Fibroblast of lung (primary cell): ENCODE measurements around the gene CDK2AP2. TPM values are rescaled to one million over a fixed set of nuclear protein-coding genes. Genes with fewer than 3 reads are reported as not detected.

Experiments
- DNase-seq, 2 donors: peaks; one replicate each; pipeline versions ENCODE4 v3.0.0 to v3.0.0-alpha.2; 2010; ENCODE audit warnings: low read depth in 2 of 2
- H2AFZ ChIP-seq: 2 replicates; pipeline ENCODE4 v1.5.1; 2012; ENCODE audit warnings: low read length, control low read depth, inconsistent platforms
- H3K27ac ChIP-seq: 2 replicates; pipeline ENCODE4 v1.5.1; 2011; ENCODE audit warnings: low read length, control low read depth; ENCODE audit not compliant: insufficient read depth
- H3K27me3 ChIP-seq: 2 replicates; pipeline ENCODE4 v1.5.1; 2011; ENCODE audit warnings: mild to moderate bottlenecking, low read length; ENCODE audit not compliant: control insufficient read depth, insufficient read depth
- H3K36me3 ChIP-seq: 2 replicates; pipeline ENCODE4 v1.5.1; 2011; ENCODE audit warnings: low read length; ENCODE audit not compliant: control insufficient read depth, insufficient read depth
- H3K4me1 ChIP-seq: 2 replicates; pipeline ENCODE4 v1.5.1; 2011; ENCODE audit warnings: low read length; ENCODE audit not compliant: control insufficient read depth, insufficient read depth; ENCODE audit errors: extremely low read depth
- H3K4me2 ChIP-seq: 2 replicates; pipeline ENCODE4 v1.5.1; 2011; ENCODE audit warnings: low read length, control low read depth; ENCODE audit not compliant: insufficient read depth; ENCODE audit errors: extremely low read depth
- H3K4me3 ChIP-seq, 4 experiments: fragments of 200-600 bp in 1 of 4; sonication (generic) in 1 of 4; replicated peaks in 1 of 4; 2 replicates each; pipeline ENCODE4 v1.5.1; 2011 to 2016; ENCODE audit warnings: low read length in 4 of 4, low read depth in 3 of 4, mild to moderate bottlenecking in 3 of 4, control low read depth in 2 of 4, inconsistent platforms in 1 of 4, mixed read lengths in 1 of 4; ENCODE audit not compliant: insufficient read depth in 1 of 4; ENCODE audit errors: control extremely low read depth in 1 of 4
- H3K79me2 ChIP-seq: 2 replicates; pipeline ENCODE4 v1.5.1; 2012; ENCODE audit warnings: mild to moderate bottlenecking, low read length, inconsistent platforms; ENCODE audit not compliant: control insufficient read depth, insufficient read depth
- H3K9ac ChIP-seq: 2 replicates; pipeline ENCODE4 v1.5.1; 2011; ENCODE audit warnings: mild to moderate bottlenecking, low read length, control low read depth; ENCODE audit not compliant: insufficient read depth
- H3K9me3 ChIP-seq: 2 replicates; pipeline ENCODE4 v1.5.1; 2012; ENCODE audit warnings: low read depth, low read length; ENCODE audit not compliant: control insufficient read depth, insufficient read depth
- H4K20me1 ChIP-seq: 2 replicates; pipeline ENCODE4 v1.5.1; 2011; ENCODE audit warnings: low read length; ENCODE audit not compliant: control insufficient read depth, insufficient read depth; ENCODE audit errors: extremely low read depth
- CTCF ChIP-seq, 2 donors: IDR thresholded peaks in 1 of 2; conservative IDR thresholded peaks in 1 of 2; 1 replicate in 1 of 2; 2 replicates in 1 of 2; pipeline ENCODE4 v1.5.1; 2011 to 2012; ENCODE audit warnings: low read length in 2 of 2, control low read depth in 1 of 2, inconsistent platforms in 1 of 2, low read depth in 1 of 2, mild to moderate bottlenecking in 1 of 2
- EZH2 ChIP-seq: IDR thresholded peaks from 2 replicates; pipeline ENCODE4 v1.5.1; 2012; ENCODE audit warnings: low read length, control low read depth, mild to moderate bottlenecking; ENCODE audit errors: missing control alignments
- polyA plus RNA-seq, 2 donors: library from polyadenylated mRNA; depleted of rRNA in 1 of 2; stranded (reverse) in 1 of 2; unstranded in 1 of 2; fragments of >200 nt; gene quantifications; 2 replicates each; pipeline ENCODE4 v1.2.1, GENCODE V29; 2011 to 2012; ENCODE audit warnings: missing spikeins in 1 of 2
- total RNA-seq: library from RNA; depleted of rRNA; stranded (reverse); fragments of >200 nt; gene quantifications from 2 replicates; pipeline ENCODE4 v1.2.1, GENCODE V29; 2014

The CDK2AP2 gene
- total and polyA plus RNA-seq, 2 donors (not counting 1 experiment from before 2014, with no cell fraction given) = 7.8 to 19.0 TPM

GRCh38 chr11:67545280-67545679 lies 37.3 kb upstream of the CDK2AP2 start:
- no peak overlapping the region for H3K4me3 ChIP-seq
- no peak overlapping the region for H3K27ac ChIP-seq
- no peaks in the 10 kb centered on the region for H3K79me2 ChIP-seq
- H4K20me1 ChIP-seq = no peaks in the 10 kb centered on the region
- H2AFZ ChIP-seq = no peak overlapping the region
- DNase-seq = no peak
- no peak overlapping the region for H3K9ac ChIP-seq
- TF ChIP-seq EZH2 (no peak), CTCF (conservative IDR thresholded peaks at IDR 0.05 in 1 of 2, IDR thresholded peaks at IDR 0.05 in 1 of 2; ENCODE audit: low read depth in 1 of 2, low read length in 2 of 2) (no peak)
- no peaks in the 10 kb centered on the region for H3K9me3 ChIP-seq
- H3K4me2 ChIP-seq = no peak overlapping the region
- no peaks in the 10 kb centered on the region for H3K36me3 ChIP-seq
- H3K27me3 ChIP-seq = peaks cover 5% of the 10 kb centered on the region
- no peaks in the 10 kb centered on the region for H3K4me1 ChIP-seq

GRCh38 chr11:67544616-67545242 lies 36.8 kb upstream of the CDK2AP2 start:
- Histone ChIP-seq H3K27me3 (peaks cover 5% of the 10 kb centered on the region), H3K4me2 (no peak overlapping the region), H3K9me3 (no peaks in the 10 kb centered on the region), H3K9ac (no peak overlapping the region), H3K79me2 (no peaks in the 10 kb centered on the region), H3K36me3 (no peaks in the 10 kb centered on the region), H3K4me3 (no peak overlapping the region), H2AFZ (no peak overlapping the region), H3K27ac (no peak overlapping the region), H3K4me1 (no peaks in the 10 kb centered on the region), H4K20me1 (no peaks in the 10 kb centered on the region)
- TF ChIP-seq EZH2 (no peak), CTCF (conservative IDR thresholded peaks at IDR 0.05 in 1 of 2, IDR thresholded peaks at IDR 0.05 in 1 of 2; ENCODE audit: low read depth in 1 of 2, low read length in 2 of 2) (no peak)
- DNase-seq = no peak

- H3K9ac ChIP-seq = no peak overlapping the region
Measured at GRCh38 chr11:67543585-67543984, 35.6 kb upstream of the CDK2AP2 start.

More at GRCh38 chr11:67543585-67543984, 35.6 kb upstream of the CDK2AP2 start:
- peaks cover 5% of the 10 kb centered on the region for H3K27me3 ChIP-seq
- no peak overlapping the region for H2AFZ ChIP-seq
- DNase-seq = no peak
- no peaks in the 10 kb centered on the region for H3K79me2 ChIP-seq
- no peaks in the 10 kb centered on the region for H4K20me1 ChIP-seq
- no peak overlapping the region for H3K27ac ChIP-seq
- TF ChIP-seq CTCF (conservative IDR thresholded peaks at IDR 0.05 in 1 of 2, IDR thresholded peaks at IDR 0.05 in 1 of 2; ENCODE audit: low read depth in 1 of 2, low read length in 2 of 2) = no peak
- no peak for TF ChIP-seq EZH2
- no peaks in the 10 kb centered on the region for H3K9me3 ChIP-seq
- no peaks in the 10 kb centered on the region for H3K36me3 ChIP-seq
- no peak overlapping the region for H3K4me2 ChIP-seq
- no peaks in the 10 kb centered on the region for H3K4me1 ChIP-seq
- H3K4me3 ChIP-seq = no peak overlapping the region
